ENCODE data around the gene CDH4. TPM values are rescaled to one million over a fixed set of nuclear protein-coding genes. Genes with fewer than 3 reads are reported as not detected.
"Not testable (repeated sequence)": the region's sequence is repeated elsewhere in the genome, so short reads cannot be mapped to it uniquely, and the experiment has no call there.

The CDH4 gene
- polyA plus RNA-seq, 4 donors: 6.1 to 8.9 (median 6.8) TPM

DNA sequence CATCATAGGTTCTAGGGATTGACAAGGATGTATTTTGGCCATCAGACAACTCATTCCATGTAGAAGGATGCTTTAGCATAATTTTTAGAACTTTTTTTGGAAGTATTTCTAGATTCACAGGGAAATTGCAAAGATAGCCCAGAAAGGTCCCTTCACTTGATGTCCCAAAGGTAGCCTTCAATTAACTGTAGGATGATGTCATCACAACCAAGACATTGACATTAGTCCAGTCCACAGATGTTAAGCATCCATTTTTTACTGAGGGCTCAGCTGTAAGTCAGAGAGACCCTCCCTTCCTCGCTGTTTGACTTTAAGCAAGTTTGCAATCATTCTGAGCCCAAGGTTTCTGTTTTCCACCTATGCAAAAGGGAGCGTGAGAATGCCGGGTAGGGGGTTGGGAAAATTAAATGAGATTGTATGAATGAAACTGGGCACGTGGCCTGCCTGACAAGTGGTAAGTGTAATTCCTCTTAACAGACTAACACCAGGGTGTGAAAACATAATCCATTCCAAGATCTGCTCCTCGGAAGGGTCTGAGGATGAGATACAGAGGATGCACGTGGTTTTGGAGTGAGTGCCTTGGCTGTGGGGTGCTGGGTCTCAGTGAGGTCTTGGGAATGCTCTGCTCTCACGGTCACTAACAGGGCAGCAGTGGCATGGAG lies 126.8 kb downstream of the CDH4 start:
- no peak for DNase-seq (ENCODE audit: low read depth in 4 of 4, low spot score in 3 of 4)

DNA sequence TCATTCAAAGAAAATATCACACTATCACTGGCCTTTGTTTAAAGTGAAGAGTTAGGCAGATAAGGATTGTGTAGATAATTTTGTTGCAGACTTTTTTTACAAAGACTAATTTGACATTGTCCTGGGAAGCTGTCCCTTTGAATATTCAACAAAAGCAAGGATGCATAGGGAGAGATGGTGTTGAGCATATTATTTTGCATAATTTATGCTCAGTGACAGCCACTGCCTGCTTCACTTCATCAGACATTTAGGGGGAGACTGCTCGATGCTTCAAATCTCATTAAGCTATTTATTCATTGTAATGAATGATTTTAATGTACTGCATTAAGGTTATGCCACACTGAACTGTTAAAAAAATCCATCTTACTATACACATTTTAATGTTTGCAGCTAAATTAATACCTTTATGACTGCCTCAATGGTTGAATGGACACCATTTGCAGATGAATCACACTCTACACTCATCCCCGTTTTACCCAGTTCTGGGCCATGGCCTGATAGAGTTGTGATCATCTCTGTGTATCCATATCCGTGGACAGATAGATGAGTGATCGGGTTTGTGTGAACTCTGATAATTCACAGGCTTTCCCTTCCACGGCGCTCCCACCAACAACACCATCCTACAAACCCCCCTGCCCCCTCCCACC lies 128.0 kb downstream of the CDH4 start:
- no peak for DNase-seq (ENCODE audit: low read depth in 4 of 4, low spot score in 3 of 4)

DNA sequence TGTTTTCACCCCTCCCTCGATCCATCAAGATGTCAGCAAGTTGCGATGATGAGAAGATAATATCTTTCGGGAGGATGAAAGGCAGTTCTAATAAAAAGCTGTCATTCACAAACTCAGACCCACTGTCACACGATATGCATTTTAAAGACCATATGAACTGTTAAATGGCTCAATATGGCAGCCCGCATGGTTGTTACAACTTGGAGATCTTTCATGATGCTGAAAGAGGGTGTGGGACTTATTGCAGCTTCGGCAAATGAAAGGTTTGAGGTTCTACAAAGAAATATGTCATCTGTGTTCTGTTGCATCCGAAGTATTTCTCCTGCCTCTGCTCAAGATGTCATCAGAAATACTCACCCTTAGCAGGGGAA lies 128.5 kb downstream of the CDH4 start:
- DNase-seq (ENCODE audit: low read depth in 4 of 4, low spot score in 3 of 4): no peak

DNA sequence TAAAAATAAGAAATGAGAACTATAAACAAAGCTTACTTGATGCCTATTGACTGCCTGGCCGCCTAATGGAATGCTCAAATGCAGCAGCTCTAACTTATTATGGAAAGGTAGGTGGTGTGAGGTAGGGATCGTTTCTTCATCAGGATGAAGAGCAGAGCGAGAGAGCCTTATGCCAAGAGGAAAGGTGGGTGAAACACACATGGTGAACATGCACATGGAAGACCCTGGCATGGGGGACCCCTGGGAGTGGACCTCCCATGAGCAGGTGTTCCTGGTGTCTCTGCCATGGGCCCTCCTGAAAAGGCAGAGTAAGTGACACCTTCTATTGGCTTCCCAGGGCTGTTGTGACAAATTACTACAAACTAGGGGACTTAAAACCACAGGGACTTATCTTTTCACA lies 130.1 kb downstream of the CDH4 start:
- DNase-seq (ENCODE audit: low read depth in 4 of 4, low spot score in 3 of 4): no peak

DNA sequence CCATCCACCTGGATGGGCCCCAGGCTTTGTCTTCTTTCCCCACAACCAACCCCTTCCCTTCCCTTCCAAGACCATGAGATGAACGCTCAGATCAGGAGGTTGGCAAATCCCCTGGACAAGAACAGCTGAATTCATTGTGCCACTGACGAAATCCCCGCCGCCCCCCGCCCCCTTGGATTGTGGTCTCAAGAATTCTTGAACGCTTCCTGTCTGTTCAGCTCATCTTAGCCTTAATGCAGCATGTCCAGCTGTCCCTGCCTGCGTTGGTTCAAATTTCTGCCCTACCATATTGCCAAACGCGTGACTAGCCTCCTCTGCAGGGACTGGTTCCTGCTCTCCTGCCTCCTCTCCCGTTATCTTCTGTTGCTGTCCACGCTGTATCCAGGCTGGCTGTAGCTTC lies 133.2 kb downstream of the CDH4 start:
- no peak for DNase-seq (ENCODE audit: low read depth in 4 of 4, low spot score in 3 of 4)

DNA sequence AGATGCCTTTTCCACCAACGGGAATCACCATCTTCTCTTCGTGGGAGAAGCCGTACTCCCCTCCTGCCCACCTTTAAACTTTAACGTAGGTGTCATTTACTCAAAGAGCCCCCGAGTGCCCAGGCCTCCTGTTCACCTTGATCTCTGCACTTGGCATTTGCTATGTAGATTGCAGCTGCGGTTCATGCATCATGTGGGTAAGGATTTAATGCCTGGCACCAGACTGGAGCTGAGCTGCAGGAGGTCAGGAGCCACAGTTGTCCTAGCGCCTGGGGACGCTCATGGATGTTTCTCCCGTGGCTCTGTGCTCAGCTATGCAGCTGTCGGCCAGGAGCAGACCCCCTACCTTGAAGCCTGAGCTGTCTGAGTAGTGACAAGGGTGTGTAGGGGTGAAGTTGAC lies 133.7 kb downstream of the CDH4 start:
- DNase-seq (ENCODE audit: low read depth in 4 of 4, low spot score in 3 of 4): no peak

DNA sequence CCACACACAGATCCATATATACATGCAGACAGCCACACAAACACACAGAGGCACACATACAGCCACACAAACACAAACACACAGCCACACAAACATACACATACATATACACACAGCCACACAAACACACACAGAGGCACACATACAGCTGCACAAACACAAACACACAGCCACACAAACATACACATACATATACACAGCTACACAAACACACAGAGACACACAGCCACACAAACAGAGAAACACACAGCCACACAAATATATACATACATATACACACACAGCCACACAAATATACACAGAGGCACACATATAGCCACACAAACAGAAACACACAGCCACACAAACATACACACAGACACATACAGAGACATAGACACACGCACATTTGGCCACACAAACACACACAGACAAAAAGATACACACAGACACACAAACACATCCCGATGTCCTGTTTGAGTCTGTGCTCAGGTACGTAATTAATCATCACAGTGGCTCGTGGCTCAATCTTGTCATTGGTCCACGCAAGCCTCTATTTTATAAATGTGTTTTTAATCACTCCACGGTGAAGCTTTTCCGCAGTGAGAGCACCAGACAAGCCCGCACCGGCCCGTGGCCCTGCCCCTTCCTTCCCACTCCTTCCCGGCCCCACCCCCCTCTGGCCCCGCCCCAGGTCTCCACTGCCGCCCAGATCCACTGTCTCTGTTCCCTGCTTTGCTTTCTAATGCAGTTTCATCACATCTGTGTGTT lies 135.3 kb downstream of the CDH4 start:
- DNase-seq (ENCODE audit: low read depth in 4 of 4, low spot score in 3 of 4): no peak

DNA sequence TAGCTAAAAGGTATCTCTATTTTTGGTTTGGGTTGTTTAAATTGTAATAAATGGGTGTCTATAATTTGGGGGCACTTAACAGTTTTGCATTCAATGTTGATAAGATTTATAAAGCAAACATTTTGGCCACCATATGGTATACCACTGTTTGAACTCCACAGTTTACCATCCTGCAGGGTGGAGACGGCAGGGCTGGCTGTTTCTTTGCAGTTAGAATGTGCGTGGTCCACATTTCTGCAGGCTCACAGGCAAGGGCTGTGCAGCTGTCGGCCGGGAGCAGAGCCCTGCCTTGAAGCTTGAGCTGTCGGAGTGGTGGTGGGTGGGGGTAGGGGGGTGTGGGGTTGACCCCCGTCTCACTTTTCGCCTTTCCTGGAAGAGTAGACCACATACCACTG lies 135.9 kb downstream of the CDH4 start:
- DNase-seq (ENCODE audit: low read depth in 4 of 4, low spot score in 3 of 4): no peak

DNA sequence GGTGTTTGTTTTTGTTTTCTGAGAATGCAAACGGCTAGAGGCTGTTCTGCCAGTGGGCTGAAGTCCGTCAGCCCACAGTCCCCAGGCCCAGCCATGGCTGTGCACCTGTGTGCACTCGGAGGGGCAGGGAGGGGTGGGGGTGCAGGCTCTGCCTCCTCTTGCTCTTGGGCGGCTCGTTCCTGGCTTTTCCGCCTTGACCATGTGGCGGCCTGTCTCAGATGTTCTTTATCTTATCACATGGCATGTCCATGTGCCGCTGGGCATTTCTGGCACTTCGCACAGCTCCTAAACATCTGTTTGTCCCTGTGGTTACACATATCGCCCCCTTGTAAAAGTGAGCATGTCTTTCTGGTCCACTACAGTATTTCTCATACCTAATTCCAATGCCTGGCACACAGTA lies 137.0 kb downstream of the CDH4 start:
- no peak for DNase-seq (ENCODE audit: low read depth in 4 of 4, low spot score in 3 of 4)

DNA sequence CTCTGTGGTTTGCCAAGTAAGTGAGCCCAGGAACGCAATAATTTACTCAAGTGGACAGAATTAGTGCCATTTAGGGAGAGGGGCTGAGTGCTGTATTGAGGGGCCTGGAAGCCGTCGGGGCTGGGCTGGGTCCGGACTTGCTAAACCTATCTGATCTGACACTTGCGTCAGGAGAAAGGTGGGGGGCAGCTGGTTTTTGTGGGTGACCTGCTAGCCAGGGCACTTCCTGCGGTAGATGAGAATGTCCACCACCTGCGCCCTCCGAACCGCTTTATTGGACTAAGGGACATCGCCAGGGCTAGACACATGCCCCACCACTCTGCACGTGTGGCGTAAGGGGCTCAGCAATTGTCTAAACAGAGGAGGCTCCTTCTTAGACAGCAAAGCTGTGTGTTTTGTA lies 139.1 kb downstream of the CDH4 start:
- no peak for DNase-seq (ENCODE audit: low read depth in 4 of 4, low spot score in 3 of 4)

DNA sequence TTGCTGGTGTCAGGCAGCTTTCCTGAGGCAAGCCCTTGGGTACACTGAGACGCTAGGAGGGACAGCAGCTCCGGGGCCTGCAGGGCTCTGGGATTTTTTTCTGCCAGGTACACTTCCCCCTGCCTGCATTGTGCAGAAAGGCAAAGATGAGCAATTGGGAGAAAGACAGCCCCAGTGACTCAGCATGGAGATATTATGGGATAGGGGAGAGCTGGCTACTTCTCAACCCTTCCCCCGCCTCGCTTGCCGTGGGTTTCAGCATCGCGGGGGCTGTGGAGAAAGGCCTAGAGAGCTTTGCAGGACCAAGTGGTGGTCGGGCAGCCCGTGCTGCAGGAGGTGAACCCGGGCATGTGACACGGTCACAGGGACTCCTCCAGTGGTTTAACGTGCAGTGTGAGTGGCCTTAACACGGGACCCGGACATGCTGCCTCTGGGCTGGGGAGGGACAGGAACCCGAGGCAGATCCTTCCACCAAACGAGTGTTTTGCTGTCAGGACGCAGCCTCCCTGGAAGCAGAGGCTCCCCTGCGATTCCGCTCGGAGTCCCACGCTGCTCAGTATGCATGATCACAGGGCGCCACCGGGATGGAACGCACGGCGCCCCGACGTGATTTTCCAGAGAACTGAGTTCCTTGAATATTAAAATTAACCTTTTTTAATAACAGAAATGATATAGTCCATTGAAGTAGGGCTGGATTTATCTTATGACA lies 139.9 kb downstream of the CDH4 start:
- no peak for DNase-seq (ENCODE audit: low read depth in 4 of 4, low spot score in 3 of 4)

DNA sequence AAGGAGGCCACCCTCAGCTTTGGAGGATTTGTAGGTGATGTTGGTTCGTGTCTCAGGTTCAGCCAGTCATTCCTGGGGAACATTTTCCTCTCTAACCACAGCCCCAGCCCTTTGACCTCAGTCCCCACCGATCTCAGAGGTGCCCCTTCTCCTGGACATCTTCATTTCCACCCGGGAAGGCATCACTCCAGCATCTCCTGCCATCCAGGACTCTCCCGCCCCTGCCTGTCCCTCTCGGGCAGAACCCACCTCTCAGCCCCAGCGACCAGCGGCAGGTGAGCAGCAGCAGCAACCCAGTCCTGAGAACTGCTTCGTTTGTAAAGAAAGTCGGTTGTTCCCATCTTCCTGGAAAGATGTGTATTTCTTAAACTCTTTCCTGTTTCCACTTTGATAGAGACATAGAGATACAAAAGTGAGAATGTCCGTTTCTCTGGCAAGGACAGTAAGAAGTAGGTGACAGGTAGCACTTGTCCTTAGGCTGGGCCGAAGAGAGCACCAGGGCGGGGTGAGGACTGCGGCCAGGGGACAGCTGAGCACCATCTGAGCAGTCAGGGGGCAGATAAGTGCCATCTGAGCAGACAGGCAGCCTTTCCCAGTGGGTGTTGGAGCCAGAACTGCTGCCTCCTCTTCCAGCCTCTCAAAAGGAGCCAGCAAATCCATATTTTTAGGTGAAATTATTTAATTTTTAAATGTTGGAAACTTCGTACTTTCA lies 142.2 kb downstream of the CDH4 start:
- DNase-seq (ENCODE audit: low read depth in 4 of 4, low spot score in 3 of 4): no peak

DNA sequence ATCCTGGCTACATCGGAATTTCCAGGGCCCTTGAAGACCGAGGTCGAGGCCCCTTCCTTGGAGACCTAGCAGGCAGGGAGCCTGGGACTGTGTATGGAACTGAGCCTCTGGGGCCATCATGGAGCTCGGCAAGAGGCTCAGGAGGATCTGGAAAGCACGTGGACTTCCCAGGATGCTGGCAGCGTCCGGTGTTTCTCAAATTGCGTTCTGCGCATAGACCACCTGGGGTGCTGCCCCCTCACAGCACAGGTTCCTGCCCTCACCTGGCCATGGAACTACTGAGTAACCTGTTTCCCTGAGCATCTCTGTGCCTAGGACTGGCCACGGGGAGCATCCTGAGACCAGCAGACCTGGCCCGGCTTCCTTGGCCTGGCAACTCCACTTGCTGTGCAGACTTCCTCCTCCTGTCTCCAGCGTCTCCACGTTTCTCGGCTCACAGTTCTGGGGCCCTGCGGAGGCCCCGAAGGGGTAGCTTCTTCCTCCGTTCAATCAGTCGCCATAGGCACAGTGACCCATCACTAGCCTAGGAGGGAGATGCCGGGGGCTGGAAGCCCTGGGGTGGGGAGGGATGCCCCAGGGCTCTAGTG lies 144.3 kb downstream of the CDH4 start:
- DNase-seq (ENCODE audit: low read depth in 4 of 4, low spot score in 3 of 4): no peak

DNA sequence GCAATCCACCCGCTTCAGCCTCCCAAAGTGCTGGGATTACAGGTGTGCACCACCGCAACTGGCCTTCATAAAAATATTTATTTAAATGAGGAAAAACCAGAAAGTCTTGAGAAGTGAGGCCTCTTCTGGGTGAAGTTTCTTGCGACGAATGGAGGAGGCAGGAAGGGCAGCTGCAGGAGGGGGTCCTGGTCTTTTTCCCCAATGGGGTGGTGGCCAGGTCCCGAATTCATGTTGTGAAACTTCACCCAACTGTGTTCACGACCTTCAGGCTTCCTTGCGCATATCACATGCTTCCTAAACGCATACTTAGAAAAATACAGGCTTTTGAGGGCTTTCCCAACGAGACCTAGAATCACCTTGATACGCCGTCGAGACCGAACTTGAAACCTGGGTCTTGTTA lies 145.1 kb downstream of the CDH4 start:
- DNase-seq (ENCODE audit: low read depth in 4 of 4, low spot score in 3 of 4): no peak

DNA sequence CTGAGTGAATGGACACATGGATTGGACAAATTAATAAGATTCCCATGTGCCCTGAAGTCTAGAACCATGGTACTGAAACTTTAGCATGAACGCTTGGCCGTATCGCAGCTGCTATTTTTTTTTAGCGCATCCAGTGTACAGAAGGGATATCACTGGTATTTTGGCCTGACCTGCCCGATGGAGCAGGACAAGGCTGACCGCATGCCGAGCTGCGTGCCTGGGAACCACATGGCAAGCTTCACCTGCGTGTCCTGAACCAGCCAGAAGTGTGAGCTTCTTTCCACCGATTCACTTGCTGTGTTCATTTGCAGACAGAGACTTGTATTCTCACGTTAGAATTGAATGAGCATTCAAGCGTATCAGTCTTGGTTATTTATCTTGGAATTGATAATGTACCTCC lies 145.7 kb downstream of the CDH4 start:
- DNase-seq (ENCODE audit: low read depth in 4 of 4, low spot score in 3 of 4): no peak

DNA sequence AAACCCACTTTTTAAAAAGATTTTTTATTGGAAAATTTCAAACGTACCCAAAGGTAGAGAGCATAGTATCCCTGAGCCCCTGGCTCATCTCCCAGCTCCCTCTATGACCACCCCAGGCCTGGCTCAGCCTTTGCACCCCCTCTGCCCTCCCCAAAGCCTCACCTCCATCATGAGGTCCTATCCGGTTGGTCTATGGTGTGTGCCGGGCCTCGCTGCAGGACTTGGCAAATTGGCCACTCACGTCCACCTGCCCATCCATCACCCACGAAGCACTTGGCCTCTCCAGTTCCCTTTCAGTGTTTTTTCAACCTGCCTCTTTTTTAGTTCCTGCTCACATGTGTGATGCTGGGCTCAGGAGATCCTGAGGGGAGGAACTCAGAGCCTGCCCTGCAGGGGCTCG lies 147.4 kb downstream of the CDH4 start:
- DNase-seq (ENCODE audit: low read depth in 4 of 4, low spot score in 3 of 4): no peak

DNA sequence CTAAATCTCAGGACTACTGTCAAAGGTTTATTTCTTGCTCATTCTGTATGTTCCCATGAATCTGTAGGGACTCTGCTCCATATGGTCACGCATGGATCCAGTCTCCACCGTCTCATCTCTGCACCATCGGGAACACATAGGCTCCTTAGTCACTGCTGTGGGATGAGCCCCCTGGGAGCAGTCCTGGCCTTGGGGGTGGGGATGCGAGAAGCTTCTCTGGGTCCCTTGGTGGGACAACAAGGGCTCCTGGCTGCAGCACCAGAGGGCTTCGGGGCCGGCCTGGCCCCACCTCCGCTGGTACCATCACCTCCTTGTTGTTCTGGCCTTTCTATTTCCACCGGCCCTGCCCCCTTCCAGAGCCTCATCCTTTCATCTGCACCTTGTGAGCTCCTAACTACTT lies 148.4 kb downstream of the CDH4 start:
- DNase-seq (ENCODE audit: low read depth in 4 of 4, low spot score in 3 of 4): no peak

DNA sequence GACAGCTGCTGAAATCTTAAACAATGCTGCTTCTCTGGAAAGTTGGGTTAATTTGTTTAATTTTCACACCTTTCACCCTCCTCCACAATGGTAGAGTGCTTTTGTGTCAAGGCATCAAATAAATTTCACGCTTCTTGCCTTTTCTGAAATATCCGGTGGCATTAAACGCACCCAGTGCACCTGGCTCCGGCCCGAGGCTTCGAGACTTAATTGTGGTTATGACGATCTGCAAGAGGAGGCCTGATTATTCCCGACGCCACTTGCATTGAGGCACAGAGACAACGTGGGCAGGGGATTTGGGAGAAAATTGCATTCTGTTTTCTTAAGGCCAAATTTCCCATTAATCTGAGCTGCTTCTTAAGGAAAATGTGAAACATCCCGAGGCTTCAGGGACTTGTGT lies 152.2 kb downstream of the CDH4 start:
- DNase-seq (ENCODE audit: low read depth in 4 of 4, low spot score in 3 of 4): no peak

DNA sequence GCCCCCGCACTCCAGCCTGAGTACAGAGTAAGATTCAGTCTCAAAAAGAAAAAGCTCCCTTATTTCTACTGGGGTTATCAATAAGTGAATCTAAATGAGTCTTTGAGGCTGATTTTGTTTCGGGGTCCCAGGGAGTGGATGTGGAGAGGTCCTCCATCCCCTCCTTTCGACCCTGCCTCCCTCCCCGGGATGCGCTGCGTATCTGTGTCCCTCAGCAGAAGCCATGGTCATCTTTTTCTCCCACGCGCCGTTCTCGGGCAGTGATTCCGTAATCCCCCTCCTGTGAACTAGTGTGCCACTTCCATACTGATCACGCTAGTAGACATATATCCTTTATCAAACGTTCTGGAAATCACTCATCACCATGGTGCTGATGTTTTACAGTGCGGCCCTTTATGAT lies 152.9 kb downstream of the CDH4 start:
- DNase-seq (ENCODE audit: low read depth in 4 of 4, low spot score in 3 of 4): no peak

DNA sequence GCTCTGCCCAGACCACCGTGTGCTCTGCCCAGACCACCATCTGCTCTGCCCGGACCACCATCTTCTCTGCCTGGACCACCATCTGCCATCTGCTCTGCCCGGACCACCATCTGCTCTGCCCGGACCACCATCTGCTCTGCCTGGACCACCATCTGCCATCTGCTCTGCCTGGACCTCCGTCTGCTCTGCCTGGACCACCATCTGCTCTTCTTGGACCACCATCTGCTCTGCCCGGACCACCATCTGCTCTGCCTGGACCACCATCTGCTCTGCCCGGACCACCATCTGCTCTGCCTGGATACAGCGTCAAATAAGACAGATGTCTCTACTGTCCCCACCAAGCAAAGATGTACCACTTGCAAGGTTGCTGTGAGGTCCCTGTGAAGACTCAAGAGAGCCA lies 154.7 kb downstream of the CDH4 start:
- DNase-seq (ENCODE audit: low read depth in 4 of 4, low spot score in 3 of 4): not testable (repeated sequence)

DNA sequence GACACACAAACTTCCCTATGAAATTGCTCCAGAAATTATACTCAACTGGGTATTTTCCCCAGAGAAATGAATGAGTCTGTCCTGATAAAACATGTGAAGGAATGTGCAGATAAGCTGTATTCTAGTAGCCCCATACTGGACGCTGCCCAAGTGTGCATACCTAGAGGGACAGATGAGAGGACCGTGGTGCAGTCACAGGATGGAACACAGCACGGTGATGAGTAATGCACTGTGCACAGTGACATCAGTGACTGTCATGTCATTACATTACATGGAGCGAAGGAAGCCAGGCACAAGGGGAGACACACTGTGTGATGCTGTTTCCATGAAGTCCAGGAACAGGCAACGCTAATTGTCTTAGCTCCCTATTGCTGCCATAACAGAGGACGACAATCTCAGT lies 155.5 kb downstream of the CDH4 start:
- no peak for DNase-seq (ENCODE audit: low read depth in 4 of 4, low spot score in 3 of 4)
